K562 (cell line): ENCODE data around the gene GPSM3. TPM values are rescaled to one million over a fixed set of nuclear protein-coding genes. Genes with fewer than 3 reads are reported as not detected.

Source experiments
- ARID1B ChIP-seq: fragments of 450-650 bp; IDR thresholded peaks from 2 replicates; pipeline ENCODE4 v1.6.1; 2016; ENCODE audit warnings: antibody characterized with exemption, mild to moderate bottlenecking, inconsistent platforms
- BDP1 ChIP-seq: IDR thresholded peaks from 3 replicates; pipeline ENCODE4 v1.6.1; 2011; ENCODE audit not compliant: insufficient read length, insufficient read depth
- GATA2 ChIP-seq: sonication (generic); formaldehyde crosslinking; IDR thresholded peaks from 2 replicates; pipeline ENCODE4 v1.4.0; 2020; ENCODE audit warnings: mild to moderate bottlenecking, missing genetic modification reagents
- HSF4 ChIP-seq: fragments of 250-450 bp; sonication (Bioruptor Pico); IDR thresholded peaks from 2 replicates; pipeline ENCODE4 v2.1.2; 2022; ENCODE audit warnings: mild to moderate bottlenecking, moderate library complexity, borderline replicate concordance
- JUND ChIP-seq, 2 experiments: IDR thresholded peaks; 2 replicates in 1 of 2; 3 replicates in 1 of 2; pipeline ENCODE4 v1.6.1; 2011; ENCODE audit warnings: borderline replicate concordance in 2 of 2, low read depth in 2 of 2, low read length in 2 of 2, improper control_type of control experiment in 1 of 2, missing biosample characterization in 1 of 2, missing genetic modification characterization in 1 of 2, missing genetic modification reagents in 1 of 2
- KHSRP ChIP-seq: fragments of 450-650 bp; IDR thresholded peaks from 2 replicates; pipeline ENCODE4 v1.6.1; 2017
- NFYB ChIP-seq: IDR thresholded peaks from 2 replicates; pipeline ENCODE4 v1.6.1; 2011; ENCODE audit warnings: mild to moderate bottlenecking, moderate library complexity; ENCODE audit not compliant: insufficient read length; ENCODE audit errors: extremely low read depth
- NR2C1 ChIP-seq, 2 experiments: fragments of 450-650 bp; IDR thresholded peaks; 2 replicates each; pipeline ENCODE4 v1.6.1; 2017; ENCODE audit warnings: mild to moderate bottlenecking in 2 of 2, antibody characterized with exemption in 1 of 2, inconsistent platforms in 1 of 2, missing compliant biosample characterization in 1 of 2, missing genetic modification characterization in 1 of 2
- NR4A1 ChIP-seq, 2 experiments: fragments of 250-450 bp in 1 of 2; fragments of 450-650 bp in 1 of 2; sonication (Bioruptor Pico) in 1 of 2; IDR thresholded peaks; 2 replicates each; pipeline versions ENCODE4 v1.4.0 to v1.6.1; 2016 to 2020; ENCODE audit warnings: mild to moderate bottlenecking in 2 of 2, missing compliant biosample characterization in 1 of 2, missing genetic modification characterization in 1 of 2, moderate library complexity in 1 of 2
- SREBF1 ChIP-seq: fragments of 150-350 bp; IDR thresholded peaks from 2 replicates; pipeline ENCODE4 v1.6.1; 2014; ENCODE audit warnings: antibody characterized with exemption, low read depth, low read length, borderline replicate concordance
- U2AF2 ChIP-seq: fragments of 200-400 bp; formaldehyde crosslinking; optimal IDR thresholded peaks from 2 replicates; pipeline ENCODE3; 2017; ENCODE audit warnings: low read depth, mild to moderate bottlenecking, low read length
- polyA plus RNA-seq, 8 experiments: library from polyadenylated mRNA; depleted of rRNA in 4 of 8; stranded (reverse) in 5 of 8; unstranded in 3 of 8; fragments of >200 nt; fragmentation: Nextera tagmentation in 2 of 8; fragmentation: Illumina TruSeq in 1 of 8; extraction: Ambion mirVana in 2 of 8; extraction: Trizol in 1 of 8; gene quantifications; 2 replicates each; pipeline versions ENCODE4 v1.2.1 to v1.2.3, GENCODE V29; 2011 to 2014; ENCODE audit warnings: inconsistent platforms in 1 of 8, missing spikeins in 1 of 8
- total RNA-seq, 7 experiments: library from RNA; depleted of rRNA in 6 of 7; stranded (reverse); fragments of >200 nt in 6 of 7; fragmentation: Illumina TruSeq in 2 of 7; extraction: Trizol in 2 of 7; gene quantifications; 2 replicates each; pipeline versions ENCODE4 v1.2.1 to v1.2.3, GENCODE V29; 2011 to 2021; ENCODE audit warnings: low replicate concordance in 1 of 7
- TF ChIP-seq, protein P1 (sequence below): fragments of 450-650 bp; IDR thresholded peaks from 2 replicates; pipeline ENCODE4 v1.6.1; 2016
- TF ChIP-seq, protein P2 (sequence below): sonication (generic); formaldehyde crosslinking; IDR thresholded peaks from 2 replicates; pipeline ENCODE4 v1.8.0; 2022; ENCODE audit warnings: mild to moderate bottlenecking, missing genetic modification reagents
- TF ChIP-seq, protein P3 (sequence below): fragments of 250-450 bp; sonication (Bioruptor Pico); IDR thresholded peaks from 2 replicates; pipeline ENCODE4 v1.5.0; 2021; ENCODE audit warnings: mild to moderate bottlenecking, moderate library complexity
- TF ChIP-seq, protein P4 (sequence below): fragments of 450-650 bp; formaldehyde crosslinking; IDR thresholded peaks from 2 replicates; pipeline ENCODE4 v1.4.0; 2020; ENCODE audit warnings: mild to moderate bottlenecking, moderate library complexity
- TF ChIP-seq, protein P5 (sequence below): fragments of 450-650 bp; IDR thresholded peaks from 2 replicates; pipeline ENCODE4 v1.6.1; 2018; ENCODE audit warnings: mild to moderate bottlenecking, low read depth; ENCODE audit not compliant: partially characterized antibody
- TF ChIP-seq, protein P6 (sequence below): fragments of 250-450 bp; sonication (Bioruptor Pico); IDR thresholded peaks from 2 replicates; pipeline ENCODE4 v1.5.0; 2021

The GPSM3 gene
- total and polyA plus RNA-seq, 9 of the 15 experiments (the other 6 are each of a cell fraction or from before 2014, with no cell fraction given): 5.3 to 42.6 (median 24.4) TPM

DNA sequence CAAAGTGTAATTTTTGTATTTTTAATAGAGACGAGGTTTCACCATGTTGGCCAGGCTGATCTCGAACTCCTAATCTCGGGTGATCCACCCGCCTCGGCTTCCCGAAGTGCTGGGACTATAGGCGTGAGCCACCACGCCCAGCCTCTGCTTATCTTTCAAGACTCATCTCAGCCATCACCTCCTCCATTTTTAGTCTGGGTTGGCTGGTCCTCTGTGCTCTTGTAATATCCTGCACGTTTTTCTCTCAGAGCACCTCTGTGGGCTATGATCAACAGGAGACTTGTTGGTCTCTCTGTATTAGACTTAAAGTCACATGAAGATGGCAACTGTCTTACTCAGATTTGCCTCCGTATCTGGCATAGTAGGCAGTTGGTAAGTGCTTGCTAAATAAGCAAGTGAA, 23.8 kb upstream of the GPSM3 start (continued):
- TF ChIP-seq, protein P1, sequence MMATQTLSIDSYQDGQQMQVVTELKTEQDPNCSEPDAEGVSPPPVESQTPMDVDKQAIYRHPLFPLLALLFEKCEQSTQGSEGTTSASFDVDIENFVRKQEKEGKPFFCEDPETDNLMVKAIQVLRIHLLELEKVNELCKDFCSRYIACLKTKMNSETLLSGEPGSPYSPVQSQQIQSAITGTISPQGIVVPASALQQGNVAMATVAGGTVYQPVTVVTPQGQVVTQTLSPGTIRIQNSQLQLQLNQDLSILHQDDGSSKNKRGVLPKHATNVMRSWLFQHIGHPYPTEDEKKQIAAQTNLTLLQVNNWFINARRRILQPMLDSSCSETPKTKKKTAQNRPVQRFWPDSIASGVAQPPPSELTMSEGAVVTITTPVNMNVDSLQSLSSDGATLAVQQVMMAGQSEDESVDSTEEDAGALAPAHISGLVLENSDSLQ: no peak
- no peak for TF ChIP-seq NR4A1 (CRISPR knock-in tag; IDR thresholded peaks at IDR 0.05)
- peak; percentile 85 for TF ChIP-seq NR4A1 (tag; IDR thresholded peaks at IDR 0.05)
- TF ChIP-seq, protein P2, sequence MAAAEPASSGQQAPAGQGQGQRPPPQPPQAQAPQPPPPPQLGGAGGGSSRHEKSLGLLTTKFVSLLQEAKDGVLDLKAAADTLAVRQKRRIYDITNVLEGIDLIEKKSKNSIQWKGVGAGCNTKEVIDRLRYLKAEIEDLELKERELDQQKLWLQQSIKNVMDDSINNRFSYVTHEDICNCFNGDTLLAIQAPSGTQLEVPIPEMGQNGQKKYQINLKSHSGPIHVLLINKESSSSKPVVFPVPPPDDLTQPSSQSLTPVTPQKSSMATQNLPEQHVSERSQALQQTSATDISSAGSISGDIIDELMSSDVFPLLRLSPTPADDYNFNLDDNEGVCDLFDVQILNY (CRISPR knock-in tag): no peak
- no peak for TF ChIP-seq SREBF1
- no peak for TF ChIP-seq NR2C1 (IDR thresholded peaks at IDR 0.05)
- TF ChIP-seq NR2C1 (tag; IDR thresholded peaks at IDR 0.05): 0 out of 2 replicates have a peak, but pooled peaks have one; percentile 40
- no peak for TF ChIP-seq U2AF2
- TF ChIP-seq, protein P3, sequence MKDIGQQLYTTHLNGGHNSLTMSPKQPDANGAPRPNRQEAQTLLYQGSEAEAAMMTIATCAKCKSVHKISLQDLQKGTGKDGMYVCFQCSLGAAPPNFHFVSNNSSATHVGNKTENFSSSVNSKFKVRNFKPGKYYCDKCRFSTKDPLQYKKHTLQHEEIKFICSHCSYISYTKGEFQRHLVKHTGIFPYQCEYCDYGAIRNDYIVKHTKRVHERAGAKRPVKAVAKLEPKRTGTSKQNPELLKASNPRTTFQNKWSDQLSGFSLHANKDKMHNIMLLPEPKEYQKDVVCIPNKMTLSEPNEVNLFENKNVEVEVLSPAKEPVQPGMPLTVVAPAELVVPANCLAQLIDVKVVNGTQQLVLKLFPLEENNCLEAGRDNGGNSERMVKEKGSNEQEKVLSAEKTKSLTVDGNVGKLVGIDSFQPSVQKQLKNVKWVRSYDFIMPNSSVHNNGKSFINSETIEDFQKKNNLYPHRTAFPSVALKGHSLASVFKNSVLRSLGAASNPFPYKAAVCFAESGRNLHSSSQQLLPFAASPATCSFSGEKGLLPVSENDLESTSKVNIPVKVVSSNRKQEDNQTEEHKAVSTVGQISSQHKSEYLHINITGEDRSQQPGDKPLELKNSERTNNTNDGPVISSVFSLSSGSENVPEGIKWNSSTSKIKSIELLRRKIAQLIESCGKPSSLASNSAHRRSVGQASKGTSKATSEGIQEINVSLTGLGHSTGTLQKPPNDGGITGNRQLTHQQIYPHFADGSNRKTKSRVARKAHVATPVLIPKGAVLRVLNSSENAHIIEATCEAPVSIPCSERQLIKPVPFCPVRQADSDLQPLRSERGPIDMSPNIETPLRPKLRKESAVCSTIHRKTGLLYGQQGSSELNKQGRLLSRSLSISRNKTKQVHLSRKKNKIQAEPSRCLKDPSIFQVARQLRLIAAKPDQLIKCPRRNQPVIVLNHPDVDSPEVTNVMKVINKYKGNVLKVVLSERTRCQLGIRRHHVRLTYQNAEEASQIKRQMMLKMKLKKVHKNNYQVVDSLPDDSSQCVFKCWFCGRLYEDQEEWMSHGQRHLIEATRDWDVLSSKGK (CRISPR knock-in tag): no peak
- peak; percentile 24; the same call in 1 of the 2 replicates for TF ChIP-seq GATA2 (CRISPR knock-in tag)
- TF ChIP-seq, protein P4, sequence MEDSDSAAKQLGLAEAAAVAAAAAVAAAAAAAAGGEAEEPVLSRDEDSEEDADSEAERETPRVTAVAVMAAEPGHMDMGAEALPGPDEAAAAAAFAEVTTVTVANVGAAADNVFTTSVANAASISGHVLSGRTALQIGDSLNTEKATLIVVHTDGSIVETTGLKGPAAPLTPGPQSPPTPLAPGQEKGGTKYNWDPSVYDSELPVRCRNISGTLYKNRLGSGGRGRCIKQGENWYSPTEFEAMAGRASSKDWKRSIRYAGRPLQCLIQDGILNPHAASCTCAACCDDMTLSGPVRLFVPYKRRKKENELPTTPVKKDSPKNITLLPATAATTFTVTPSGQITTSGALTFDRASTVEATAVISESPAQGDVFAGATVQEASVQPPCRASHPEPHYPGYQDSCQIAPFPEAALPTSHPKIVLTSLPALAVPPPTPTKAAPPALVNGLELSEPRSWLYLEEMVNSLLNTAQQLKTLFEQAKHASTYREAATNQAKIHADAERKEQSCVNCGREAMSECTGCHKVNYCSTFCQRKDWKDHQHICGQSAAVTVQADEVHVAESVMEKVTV (CRISPR knock-in tag): no peak
- no peak for TF ChIP-seq KHSRP
- TF ChIP-seq, protein P5, sequence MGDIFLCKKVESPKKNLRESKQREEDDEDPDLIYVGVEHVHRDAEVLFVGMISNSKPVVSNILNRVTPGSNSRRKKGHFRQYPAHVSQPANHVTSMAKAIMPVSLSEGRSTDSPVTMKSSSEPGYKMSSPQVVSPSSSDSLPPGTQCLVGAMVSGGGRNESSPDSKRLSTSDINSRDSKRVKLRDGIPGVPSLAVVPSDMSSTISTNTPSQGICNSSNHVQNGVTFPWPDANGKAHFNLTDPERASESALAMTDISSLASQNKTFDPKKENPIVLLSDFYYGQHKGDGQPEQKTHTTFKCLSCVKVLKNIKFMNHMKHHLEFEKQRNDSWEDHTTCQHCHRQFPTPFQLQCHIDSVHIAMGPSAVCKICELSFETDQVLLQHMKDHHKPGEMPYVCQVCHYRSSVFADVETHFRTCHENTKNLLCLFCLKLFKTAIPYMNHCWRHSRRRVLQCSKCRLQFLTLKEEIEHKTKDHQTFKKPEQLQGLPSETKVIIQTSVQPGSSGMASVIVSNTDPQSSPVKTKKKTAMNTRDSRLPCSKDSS: no peak
- TF ChIP-seq ARID1B: no peak; the same call in none of the 2 replicates
- no peak for TF ChIP-seq JUND (IDR thresholded peaks at IDR 0.05; ENCODE audit: borderline replicate concordance, low read depth, low read length)
- TF ChIP-seq JUND (tag; IDR thresholded peaks at IDR 0.05; ENCODE audit: borderline replicate concordance, low read depth, low read length): peak; percentile 20; the same call in 1 of the 3 replicates
- no peak for TF ChIP-seq NFYB
- 0 out of 2 replicates have a peak, but pooled peaks have one; percentile 23 for TF ChIP-seq HSF4 (CRISPR knock-in tag)
- no peak for TF ChIP-seq BDP1
- TF ChIP-seq, protein P6, sequence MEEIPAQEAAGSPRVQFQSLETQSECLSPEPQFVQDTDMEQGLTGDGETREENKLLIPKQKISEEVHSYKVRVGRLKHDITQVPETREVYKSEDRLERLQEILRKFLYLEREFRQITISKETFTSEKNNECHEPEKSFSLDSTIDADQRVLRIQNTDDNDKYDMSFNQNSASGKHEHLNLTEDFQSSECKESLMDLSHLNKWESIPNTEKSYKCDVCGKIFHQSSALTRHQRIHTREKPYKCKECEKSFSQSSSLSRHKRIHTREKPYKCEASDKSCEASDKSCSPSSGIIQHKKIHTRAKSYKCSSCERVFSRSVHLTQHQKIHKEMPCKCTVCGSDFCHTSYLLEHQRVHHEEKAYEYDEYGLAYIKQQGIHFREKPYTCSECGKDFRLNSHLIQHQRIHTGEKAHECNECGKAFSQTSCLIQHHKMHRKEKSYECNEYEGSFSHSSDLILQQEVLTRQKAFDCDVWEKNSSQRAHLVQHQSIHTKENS (CRISPR knock-in tag): no peak
